Left lung (tissue), 10 donors: ENCODE measurements around the gene GALR1. TPM values are rescaled to one million over a fixed set of nuclear protein-coding genes. Genes with fewer than 3 reads are reported as not detected.
"Not testable (repeated sequence)": the region's sequence is repeated elsewhere in the genome, so short reads cannot be mapped to it uniquely, and the experiment has no call there.

Experiments
- ATAC-seq: fragments of 200-7000 bp; cut with Tn5 transposase; one replicate; pipeline ENCODE4 v1.9.1; 2020; ENCODE audit warnings: moderate library complexity
- DNase-seq, 4 donors: peaks; one replicate each; pipeline ENCODE4 v3.0.0-alpha.2; 2013 to 2020
- H3K27ac ChIP-seq, 2 donors: fragments of 200-600 bp; sonication (generic) in 1 of 2; one replicate each; pipeline versions ENCODE4 v1.5.0 to v1.8.0; 2020 to 2021
- H3K27me3 ChIP-seq, 2 donors: fragments of 200-600 bp; sonication (generic) in 1 of 2; one replicate each; pipeline versions ENCODE4 v1.5.0 to v1.8.0; 2020 to 2021
- H3K36me3 ChIP-seq, 2 donors: fragments of 200-600 bp; sonication (generic) in 1 of 2; one replicate each; pipeline versions ENCODE4 v1.5.0 to v1.8.0; 2020 to 2021
- H3K4me1 ChIP-seq, 2 donors: fragments of 200-600 bp; one replicate each; pipeline ENCODE4 v1.8.0; 2021
- H3K4me3 ChIP-seq, 2 donors: fragments of 200-600 bp; sonication (generic) in 1 of 2; one replicate each; pipeline versions ENCODE4 v1.5.0 to v1.8.0; 2020 to 2021; ENCODE audit warnings: mild to moderate bottlenecking in 1 of 2
- H3K9me3 ChIP-seq, 2 donors: fragments of 200-600 bp; sonication (generic) in 1 of 2; one replicate each; pipeline versions ENCODE4 v1.5.0 to v1.8.0; 2020 to 2021
- intact Hi-C, 2 donors: fragments of 100-400 bp; cut with DNase I; formaldehyde crosslinking; loops; one replicate each; pipeline versions ENCODE4 v1.11.2 to v1.14.2; 2022
- polyA plus RNA-seq, 6 donors: library from polyadenylated mRNA; unstranded; fragments of 120-200 nt; gene quantifications; one replicate each; pipeline ENCODE4 v1.2.1, GENCODE V29; 2013; ENCODE audit not compliant: insufficient read length in 6 of 6
- total RNA-seq, 2 donors: library from RNA; stranded (reverse); fragmentation: NEBNext Ultra II Directional; extraction: Animal tissue kit (Norgen Biotek cat#: 25700); gene quantifications; one replicate each; pipeline ENCODE4 v1.2.1, GENCODE V29; 2021
- TF ChIP-seq, protein P1 (sequence below), 2 donors: fragments of 200-600 bp; sonication (generic) in 1 of 2; IDR thresholded peaks; one replicate each; pipeline versions ENCODE4 v1.5.0 to v1.8.0; 2021; ENCODE audit warnings: antibody characterized with exemption in 2 of 2
- donor health status: DM: no; HTN: yes; CAD: no.
- donor health status: DM: no; HTN: no; CAD: no.

Gene GALR1
- total and polyA plus RNA-seq, 8 donors, result 0.03 to 0.48 (median 0.07) TPM; not detected in 2

DNA sequence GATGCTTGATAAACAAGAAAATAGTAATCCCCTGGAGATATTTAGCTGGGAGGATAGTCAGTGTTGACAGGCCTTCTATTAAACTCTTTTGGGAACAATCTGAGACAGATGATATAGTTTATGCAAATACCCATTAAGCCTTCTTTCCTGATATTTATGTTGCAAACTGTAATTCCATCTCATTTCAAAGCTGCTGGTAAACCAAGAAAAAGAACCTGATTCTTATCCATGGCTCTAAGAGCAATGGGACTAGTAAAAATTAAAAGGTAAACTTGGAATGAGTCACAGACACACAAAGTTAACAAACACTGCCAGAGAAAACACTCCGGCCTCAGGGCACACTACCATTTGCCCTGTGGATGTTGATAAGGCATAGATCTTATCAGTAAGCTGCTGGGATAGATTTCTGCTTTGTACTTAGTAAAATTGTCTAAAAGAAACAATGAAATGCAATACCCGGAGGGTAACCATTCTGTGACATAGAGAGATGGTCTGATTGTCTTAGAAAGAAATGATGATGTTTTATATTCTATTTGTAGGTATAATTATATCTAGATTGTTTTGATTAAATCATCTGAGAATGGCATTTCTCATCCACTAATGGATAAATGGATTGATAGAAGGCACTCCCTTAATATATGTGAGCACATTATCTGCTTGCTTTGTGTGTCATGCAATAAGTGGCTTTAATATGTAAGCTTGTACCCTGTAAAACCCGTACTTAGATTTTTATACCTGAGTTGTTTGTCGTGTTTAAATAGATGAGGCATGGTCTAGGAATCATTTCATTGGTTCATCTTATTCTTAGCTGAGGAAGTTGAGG lies 13.2 kb downstream of the GALR1 start:
- no peak overlapping the region for H3K27ac ChIP-seq
- ATAC-seq, result no peak

DNA sequence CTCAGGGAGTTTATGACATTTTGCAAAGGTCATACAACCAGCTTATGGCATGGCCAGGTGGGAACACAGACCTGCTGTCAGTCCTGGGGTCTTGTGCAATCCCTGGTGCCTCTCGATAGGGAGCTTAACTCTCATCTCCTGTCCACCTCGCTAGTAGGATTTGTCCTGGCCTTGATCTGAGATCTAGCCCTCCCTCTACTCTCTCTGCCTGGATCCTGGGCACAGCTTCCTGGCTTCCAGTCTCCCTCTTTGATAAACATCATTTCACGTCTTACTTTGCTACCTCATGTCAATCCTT lies 13.8 kb downstream of the GALR1 start:
- TF ChIP-seq, protein P1, sequence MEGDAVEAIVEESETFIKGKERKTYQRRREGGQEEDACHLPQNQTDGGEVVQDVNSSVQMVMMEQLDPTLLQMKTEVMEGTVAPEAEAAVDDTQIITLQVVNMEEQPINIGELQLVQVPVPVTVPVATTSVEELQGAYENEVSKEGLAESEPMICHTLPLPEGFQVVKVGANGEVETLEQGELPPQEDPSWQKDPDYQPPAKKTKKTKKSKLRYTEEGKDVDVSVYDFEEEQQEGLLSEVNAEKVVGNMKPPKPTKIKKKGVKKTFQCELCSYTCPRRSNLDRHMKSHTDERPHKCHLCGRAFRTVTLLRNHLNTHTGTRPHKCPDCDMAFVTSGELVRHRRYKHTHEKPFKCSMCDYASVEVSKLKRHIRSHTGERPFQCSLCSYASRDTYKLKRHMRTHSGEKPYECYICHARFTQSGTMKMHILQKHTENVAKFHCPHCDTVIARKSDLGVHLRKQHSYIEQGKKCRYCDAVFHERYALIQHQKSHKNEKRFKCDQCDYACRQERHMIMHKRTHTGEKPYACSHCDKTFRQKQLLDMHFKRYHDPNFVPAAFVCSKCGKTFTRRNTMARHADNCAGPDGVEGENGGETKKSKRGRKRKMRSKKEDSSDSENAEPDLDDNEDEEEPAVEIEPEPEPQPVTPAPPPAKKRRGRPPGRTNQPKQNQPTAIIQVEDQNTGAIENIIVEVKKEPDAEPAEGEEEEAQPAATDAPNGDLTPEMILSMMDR (IDR thresholded peaks at IDR 0.05), result no peak
- Histone ChIP-seq H3K27ac (no peak overlapping the region), H3K27me3 (no peaks in the 10 kb centered on the region), H3K4me3 (no peak overlapping the region), H3K4me1 (no peaks in the 10 kb centered on the region), H3K36me3 (no peaks in the 10 kb centered on the region), H3K9me3 (peaks cover 0 to 5% of the 10 kb centered on the region in 2 donors)
- intact Hi-C loops, result no loop called here
- ATAC-seq (no peak), DNase-seq (no peak)

More for the DNA sequence above, 13.2 kb downstream of the GALR1 start:
- Histone ChIP-seq H3K9me3 (peaks cover 0 to 5% of the 10 kb centered on the region in 2 donors), H3K4me1 (no peaks in the 10 kb centered on the region), H3K36me3 (no peaks in the 10 kb centered on the region), H3K27me3 (no peaks in the 10 kb centered on the region), H3K4me3 (no peak overlapping the region)
- intact Hi-C loops, result no loop called here
- DNase-seq, result no peak
- TF ChIP-seq, protein P1 (IDR thresholded peaks at IDR 0.05), result no peak

DNA sequence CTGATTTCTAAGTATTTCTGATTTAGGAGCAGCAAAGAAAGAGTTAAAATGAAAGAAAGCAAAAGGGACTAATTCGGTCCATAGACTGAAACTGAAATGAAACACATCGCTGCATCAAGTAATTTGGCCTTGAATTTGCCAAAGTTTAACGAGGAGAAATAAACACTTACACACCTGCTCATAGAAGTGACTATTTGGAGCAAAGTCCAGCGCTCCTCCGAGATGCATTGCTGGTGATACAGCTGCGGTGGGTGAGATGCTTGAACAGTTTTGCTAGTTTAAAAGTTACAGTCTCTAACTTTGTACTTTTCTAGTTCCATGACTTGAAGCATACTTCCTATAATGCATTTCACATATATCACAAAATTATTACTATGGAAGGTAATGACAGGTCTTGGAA lies 18.3 kb downstream of the GALR1 start:
- intact Hi-C loops, result no loop called here
- Histone ChIP-seq H3K27ac (no peak overlapping the region), H3K9me3 (peaks cover 0 to 5% of the 10 kb centered on the region in 2 donors), H3K27me3 (peaks cover 0 to 13% of the 10 kb centered on the region in 2 donors), H3K36me3 (no peaks in the 10 kb centered on the region), H3K4me1 (no peaks in the 10 kb centered on the region), H3K4me3 (no peak overlapping the region)
- DNase-seq (no peak), ATAC-seq (no peak)
- TF ChIP-seq, protein P1 (IDR thresholded peaks at IDR 0.05), result no peak

DNA sequence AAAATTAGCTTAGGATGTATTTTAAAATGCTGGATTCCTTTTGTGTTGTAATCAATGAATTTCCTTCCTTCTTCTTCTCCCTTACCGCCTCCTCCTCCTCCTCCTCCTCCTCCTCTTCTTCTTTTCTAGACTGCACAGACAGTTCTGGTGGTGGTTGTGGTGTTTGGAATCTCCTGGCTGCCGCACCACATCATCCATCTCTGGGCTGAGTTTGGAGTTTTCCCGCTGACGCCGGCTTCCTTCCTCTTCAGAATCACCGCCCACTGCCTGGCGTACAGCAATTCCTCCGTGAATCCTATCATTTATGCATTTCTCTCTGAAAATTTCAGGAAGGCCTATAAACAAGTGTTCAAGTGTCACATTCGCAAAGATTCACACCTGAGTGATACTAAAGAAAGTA lies 18.8 kb downstream of the GALR1 start:
- TF ChIP-seq, protein P1 (IDR thresholded peaks at IDR 0.05), result no peak
- H3K4me1 ChIP-seq, result no peaks in the 10 kb centered on the region
- DNase-seq (no peak), ATAC-seq (no peak)
- intact Hi-C loops, result no loop called here
- H3K27me3 ChIP-seq, result peaks cover 0 to 13% of the 10 kb centered on the region in 2 donors
- no peaks in the 10 kb centered on the region for H3K36me3 ChIP-seq
- H3K9me3 ChIP-seq, result peaks cover 0 to 5% of the 10 kb centered on the region in 2 donors
- no peak overlapping the region for H3K4me3 ChIP-seq
- no peak overlapping the region for H3K27ac ChIP-seq

DNA sequence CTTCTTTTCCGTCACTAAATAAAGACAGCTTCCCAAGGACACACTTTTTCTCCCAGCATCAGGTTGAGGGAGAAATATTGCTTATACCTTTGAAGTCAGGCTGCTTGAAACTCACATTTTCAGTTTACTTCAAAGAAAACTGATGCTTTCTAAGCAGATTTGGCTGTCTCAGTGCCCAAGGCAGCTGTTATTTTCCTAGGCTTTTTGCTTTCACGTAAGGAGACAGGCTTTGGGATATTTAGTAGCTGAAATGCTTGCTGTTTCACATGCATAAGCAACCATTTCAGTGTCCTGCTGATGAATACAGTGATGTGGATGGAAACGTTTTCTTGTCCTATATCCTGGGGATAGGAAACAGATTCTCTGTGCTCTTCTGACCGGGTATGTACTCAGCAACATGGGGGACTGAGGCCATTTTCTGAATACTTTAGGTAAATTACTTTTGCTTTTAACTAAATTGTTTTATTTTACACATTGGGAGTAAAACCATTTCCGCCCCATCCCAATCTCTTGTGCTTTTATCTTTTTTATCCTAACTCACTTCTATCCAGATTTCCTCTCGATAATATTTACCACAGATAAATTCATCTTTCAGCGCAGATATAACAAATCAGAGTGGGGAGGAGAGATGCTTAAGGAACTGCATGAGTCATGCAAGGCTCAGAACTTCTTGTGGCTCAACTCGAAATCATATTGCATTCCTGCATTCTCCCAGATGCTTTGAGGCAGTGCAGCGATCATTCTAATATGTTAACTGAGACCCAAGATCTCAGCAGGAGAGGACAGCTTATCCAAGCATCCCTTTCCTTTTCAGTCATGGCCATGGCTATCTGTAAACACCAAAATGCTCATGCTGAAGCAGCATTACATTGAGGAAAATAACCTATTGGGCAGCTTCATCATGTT lies 22.2 kb downstream of the GALR1 start:
- DNase-seq (no peak), ATAC-seq (no peak)
- no peak overlapping the region for H3K27ac ChIP-seq
- no peaks in the 10 kb centered on the region for H3K36me3 ChIP-seq
- intact Hi-C loops, result no loop called here
- TF ChIP-seq, protein P1 (IDR thresholded peaks at IDR 0.05), result no peak
- H3K4me1 ChIP-seq, result no peaks in the 10 kb centered on the region
- H3K4me3 ChIP-seq, result no peak overlapping the region
- H3K27me3 ChIP-seq, result peaks cover 0 to 13% of the 10 kb centered on the region in 2 donors
- H3K9me3 ChIP-seq, result no peaks in the 10 kb centered on the region

DNA sequence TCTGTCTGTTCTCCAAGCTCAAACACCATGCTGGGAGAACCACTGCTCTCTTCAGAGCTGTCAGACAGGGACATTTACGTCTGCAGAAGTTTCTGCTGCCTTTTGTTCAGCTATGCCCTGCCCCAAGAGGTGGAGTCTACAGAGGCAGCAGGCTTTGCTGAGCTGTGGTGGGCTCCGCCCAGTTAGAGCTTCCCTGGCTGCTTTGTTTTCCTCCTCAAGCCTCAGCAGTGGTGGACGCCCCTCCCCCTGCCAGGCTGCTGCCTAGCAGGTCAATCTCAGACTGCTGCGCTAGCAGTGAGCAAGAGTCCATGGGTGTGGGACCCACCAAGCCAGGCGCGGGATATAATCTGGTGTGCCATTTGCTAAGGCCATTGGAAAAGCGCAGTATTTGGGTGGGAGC lies 41.2 kb downstream of the GALR1 start:
- H3K9me3 ChIP-seq, H3K4me3 ChIP-seq, DNase-seq, H3K27me3 ChIP-seq, ATAC-seq, H3K36me3 ChIP-seq, intact Hi-C loops, H3K4me1 ChIP-seq, H3K27ac ChIP-seq: not testable (repeated sequence)
